ENCODE data around the gene CDC14B.
"Not testable (repeated sequence)": the region's sequence is repeated elsewhere in the genome, so short reads cannot be mapped to it uniquely, and the experiment has no call there.

Gene CDC14B

GRCh38 chr9:96619491-96620180 lies at the start of gene CDC14B:
CDC14B (minus strand) TSS chr9:96619843; CDS start chr9:96619378, 465 bp downstream.
- DNase-seq (ENCODE audit: low spot score): peak; percentile 97

- DNase-seq (ENCODE audit: low spot score): no peak
Measured at GRCh38 chr9:96668868-96669534, 49.4 kb upstream of the CDC14B start.

- no peak for DNase-seq (ENCODE audit: low spot score)
Measured at GRCh38 chr9:96667363-96667728, 47.7 kb upstream of the CDC14B start.

GRCh38 chr9:96666653-96667362 lies 47.2 kb upstream of the CDC14B start:
- peak; percentile 57 for DNase-seq (ENCODE audit: low spot score)

GRCh38 chr9:96665789-96666188 lies 46.1 kb upstream of the CDC14B start:
- no peak for DNase-seq (ENCODE audit: low spot score)

- DNase-seq (ENCODE audit: low spot score): no peak
Measured at GRCh38 chr9:96663506-96664120, 44.0 kb upstream of the CDC14B start.

GRCh38 chr9:96661711-96662110 lies 42.1 kb upstream of the CDC14B start:
- DNase-seq (ENCODE audit: low spot score): no peak

GRCh38 chr9:96660692-96661248 lies 41.1 kb upstream of the CDC14B start:
- no peak for DNase-seq (ENCODE audit: low spot score)

GRCh38 chr9:96655198-96655851 lies 35.7 kb upstream of the CDC14B start, which contains the start of gene PRXL2C:
PRXL2C (minus strand) TSS chr9:96655317; CDS start chr9:96655281, 36 bp downstream.
- peak; percentile 80 for DNase-seq (ENCODE audit: low spot score)

- DNase-seq (ENCODE audit: low spot score): peak; percentile 70
Measured at GRCh38 chr9:96654450-96655197, 35.0 kb upstream of the CDC14B start.

- DNase-seq (ENCODE audit: low spot score): no peak
Measured at GRCh38 chr9:96651626-96652025, 32.0 kb upstream of the CDC14B start.

GRCh38 chr9:96649620-96650324 lies 30.1 kb upstream of the CDC14B start:
- DNase-seq (ENCODE audit: low spot score): no peak

- no peak for DNase-seq (ENCODE audit: low spot score)
Measured at GRCh38 chr9:96646081-96646991, 26.7 kb upstream of the CDC14B start.

- DNase-seq (ENCODE audit: low spot score): peak; percentile 20
Measured at GRCh38 chr9:96644137-96644536, 24.5 kb upstream of the CDC14B start.

- no peak for DNase-seq (ENCODE audit: low spot score)
Measured at GRCh38 chr9:96641514-96641913, 21.9 kb upstream of the CDC14B start.

- DNase-seq (ENCODE audit: low spot score): no peak
Measured at GRCh38 chr9:96638606-96639364, 19.1 kb upstream of the CDC14B start.

GRCh38 chr9:96636368-96636767 lies 16.7 kb upstream of the CDC14B start:
- DNase-seq (ENCODE audit: low spot score): no peak

- DNase-seq (ENCODE audit: low spot score): not testable (repeated sequence)
Measured at GRCh38 chr9:96633579-96633978, 13.9 kb upstream of the CDC14B start.

Data from LoVo (cell line).